HG03571 (cell line): ENCODE data around the gene SCNN1B.

Experiments
- ATAC-seq: cut with Tn5 transposase; IDR thresholded peaks from one replicate; pipeline ENCODE4 v1.9.1; 2021; ENCODE audit not compliant: unreplicated experiment

The SCNN1B gene

GRCh38 chr16:23402100-23402499 lies 100.0 kb downstream of the SCNN1B start:
- ATAC-seq, result no peak

GRCh38 chr16:23403547-23403946 lies 101.4 kb downstream of the SCNN1B start:
- no peak for ATAC-seq

- ATAC-seq, result no peak
These were observed 103.9 kb downstream of the SCNN1B start for GRCh38 chr16:23406024-23406423.

- ATAC-seq, result no peak
These were observed 104.6 kb downstream of the SCNN1B start for GRCh38 chr16:23406546-23407240.

- ATAC-seq, result no peak
These were observed 105.5 kb downstream of the SCNN1B start for GRCh38 chr16:23407436-23408127.

GRCh38 chr16:23408242-23408822 lies 106.2 kb downstream of the SCNN1B start:
- ATAC-seq, result no peak

GRCh38 chr16:23408823-23409298 lies 106.8 kb downstream of the SCNN1B start:
- no peak for ATAC-seq

- no peak for ATAC-seq
These were observed 107.4 kb downstream of the SCNN1B start for GRCh38 chr16:23409522-23409921.

- no peak for ATAC-seq
These were observed 108.1 kb downstream of the SCNN1B start for GRCh38 chr16:23410176-23410575.

- no peak for ATAC-seq
These were observed 112.6 kb downstream of the SCNN1B start for GRCh38 chr16:23414731-23415130.

- ATAC-seq, result no peak
These were observed 114.7 kb downstream of the SCNN1B start for GRCh38 chr16:23416816-23417215.

- ATAC-seq, result no peak
These were observed 117.9 kb downstream of the SCNN1B start for GRCh38 chr16:23420011-23420410.

- no peak for ATAC-seq
These were observed 121.5 kb downstream of the SCNN1B start for GRCh38 chr16:23423496-23424049.

- no peak for ATAC-seq
These were observed 122.3 kb downstream of the SCNN1B start for GRCh38 chr16:23424292-23424958.

GRCh38 chr16:23428351-23428750 lies 126.2 kb downstream of the SCNN1B start:
- no peak for ATAC-seq
